Esophagus squamous epithelium (tissue), 4 donors: Measurements from ENCODE around the gene C9orf85.
"Not testable (repeated sequence)": the region's sequence is repeated elsewhere in the genome, so short reads cannot be mapped to it uniquely, and the experiment has no call there.

Experiments used
- POLR2A ChIP-seq, 4 donors: fragments of 450-650 bp; IDR thresholded peaks; one replicate each; pipeline ENCODE4 v1.6.1; 2017; ENCODE audit warnings: antibody characterized with exemption in 4 of 4, mild to moderate bottlenecking in 4 of 4, moderate library complexity in 3 of 4
- TF ChIP-seq, protein P1 (sequence below), 6 experiments: fragments of 450-650 bp in 4 of 6; fragments of 200-600 bp in 2 of 6; sonication (generic) in 2 of 6; IDR thresholded peaks; one replicate each; pipeline ENCODE4 v1.5.1; 2016 to 2019; ENCODE audit warnings: antibody characterized with exemption in 6 of 6, mild to moderate bottlenecking in 4 of 6, moderate library complexity in 4 of 6

DNA sequence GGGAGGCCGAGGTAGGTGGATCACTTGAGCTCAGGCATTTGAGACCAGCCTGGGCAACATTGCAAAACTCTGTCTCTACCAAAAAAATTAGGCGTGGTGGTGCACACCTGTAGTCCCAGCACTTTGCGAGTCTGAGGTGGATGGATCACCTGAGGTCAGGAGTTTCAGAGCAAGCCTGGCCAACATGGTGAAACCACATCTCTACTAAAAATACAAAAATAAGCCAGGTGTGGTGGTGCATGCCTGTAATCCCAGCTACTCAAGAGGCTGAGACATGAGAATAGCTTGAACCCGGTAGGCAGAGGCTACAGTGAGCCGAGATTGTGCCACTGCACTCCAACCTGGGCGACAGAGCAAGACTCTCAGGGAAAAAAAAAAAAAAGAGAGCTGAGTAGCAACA is 12.7 kb upstream of the C9orf85 start:
- TF ChIP-seq, protein P1, sequence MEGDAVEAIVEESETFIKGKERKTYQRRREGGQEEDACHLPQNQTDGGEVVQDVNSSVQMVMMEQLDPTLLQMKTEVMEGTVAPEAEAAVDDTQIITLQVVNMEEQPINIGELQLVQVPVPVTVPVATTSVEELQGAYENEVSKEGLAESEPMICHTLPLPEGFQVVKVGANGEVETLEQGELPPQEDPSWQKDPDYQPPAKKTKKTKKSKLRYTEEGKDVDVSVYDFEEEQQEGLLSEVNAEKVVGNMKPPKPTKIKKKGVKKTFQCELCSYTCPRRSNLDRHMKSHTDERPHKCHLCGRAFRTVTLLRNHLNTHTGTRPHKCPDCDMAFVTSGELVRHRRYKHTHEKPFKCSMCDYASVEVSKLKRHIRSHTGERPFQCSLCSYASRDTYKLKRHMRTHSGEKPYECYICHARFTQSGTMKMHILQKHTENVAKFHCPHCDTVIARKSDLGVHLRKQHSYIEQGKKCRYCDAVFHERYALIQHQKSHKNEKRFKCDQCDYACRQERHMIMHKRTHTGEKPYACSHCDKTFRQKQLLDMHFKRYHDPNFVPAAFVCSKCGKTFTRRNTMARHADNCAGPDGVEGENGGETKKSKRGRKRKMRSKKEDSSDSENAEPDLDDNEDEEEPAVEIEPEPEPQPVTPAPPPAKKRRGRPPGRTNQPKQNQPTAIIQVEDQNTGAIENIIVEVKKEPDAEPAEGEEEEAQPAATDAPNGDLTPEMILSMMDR (IDR thresholded peaks at IDR 0.05): not testable (repeated sequence)
- TF ChIP-seq POLR2A (IDR thresholded peaks at IDR 0.05): not testable (repeated sequence)
